IPS DF 6.9 (cell line): ENCODE data around the gene GTPBP4.

Experiments used
- DNase-seq: peaks from one replicate; pipeline ENCODE4 v3.0.0-alpha.2; 2013; ENCODE audit warnings: low read depth, low spot score
- H3K27ac ChIP-seq: one replicate; pipeline ENCODE4 v1.5.1; 2013; ENCODE audit warnings: low read length, control low read depth
- H3K27me3 ChIP-seq: 2 replicates; pipeline ENCODE4 v1.6.1; 2013; ENCODE audit warnings: mild to moderate bottlenecking, low read length; ENCODE audit not compliant: control insufficient read depth, insufficient read depth
- H3K36me3 ChIP-seq: 2 replicates; pipeline ENCODE4 v1.6.1; 2013; ENCODE audit warnings: low read length; ENCODE audit not compliant: control insufficient read depth, insufficient read depth
- H3K4me1 ChIP-seq: 2 replicates; pipeline ENCODE4 v1.6.1; 2013; ENCODE audit warnings: low read length; ENCODE audit not compliant: control insufficient read depth, insufficient read depth
- H3K4me3 ChIP-seq: 2 replicates; pipeline ENCODE4 v1.5.1; 2013; ENCODE audit warnings: mild to moderate bottlenecking, low read length
- H3K9me3 ChIP-seq: 2 replicates; pipeline ENCODE4 v1.6.1; 2013; ENCODE audit warnings: low read length, inconsistent platforms; ENCODE audit not compliant: control insufficient read depth, insufficient read depth
- WGBS: extraction: QIAGEN DNeasy Blood & Tissue Kit; methylation state at CpG from one replicate; pipeline ENCODE4 v1.1.7; 2013; ENCODE audit warnings: mixed read lengths, missing lambda C conversion rate; ENCODE audit not compliant: insufficient read length, insufficient coverage; 5-methylcytosine and 5-hydroxymethylcytosine counted together

The GTPBP4 gene

GRCh38 chr10:1043532-1043995 is 55.3 kb downstream of the GTPBP4 start:
- Histone ChIP-seq H3K4me1 (peaks cover 2% of the 10 kb centered on the region; the same call in 1 of the 2 replicates), H3K27ac (no peak overlapping the region)

GRCh38 chr10:1044146-1044545 is 55.9 kb downstream of the GTPBP4 start:
- peaks cover 2% of the 10 kb centered on the region; the same call in 1 of the 2 replicates for H3K4me1 ChIP-seq
- no peak overlapping the region for H3K27ac ChIP-seq
- no peaks in the 10 kb centered on the region for H3K27me3 ChIP-seq
- no peak for DNase-seq
- no CpG with 5 or more reads among the region's 4 CpGs for WGBS
- no peaks in the 10 kb centered on the region for H3K9me3 ChIP-seq
- no peak overlapping the region for H3K4me3 ChIP-seq
- peaks cover 11% of the 10 kb centered on the region; the same call in 1 of the 2 replicates for H3K36me3 ChIP-seq

More at GRCh38 chr10:1043532-1043995, 55.3 kb downstream of the GTPBP4 start:
- Histone ChIP-seq H3K36me3 (peaks cover 11% of the 10 kb centered on the region), H3K9me3 (no peaks in the 10 kb centered on the region), H3K4me3 (no peak overlapping the region), H3K27me3 (no peaks in the 10 kb centered on the region)
- DNase-seq: no peak
- WGBS: no CpG with 5 or more reads among the region's 12 CpGs

- H3K36me3 ChIP-seq: peaks cover 11% of the 10 kb centered on the region; the same call in 1 of the 2 replicates
- WGBS: no CpG with 5 or more reads among the region's 4 CpGs
- H3K27ac ChIP-seq: no peak overlapping the region
These were observed 56.7 kb downstream of the GTPBP4 start for GRCh38 chr10:1044964-1045363.

GRCh38 chr10:1045415-1045814 is 57.2 kb downstream of the GTPBP4 start:
- no peak overlapping the region for H3K27ac ChIP-seq
- no CpG with 5 or more reads among the region's 6 CpGs for WGBS
- H3K9me3 ChIP-seq: no peaks in the 10 kb centered on the region
- H3K4me1 ChIP-seq: peaks cover 2% of the 10 kb centered on the region; the same call in 1 of the 2 replicates
- DNase-seq: no peak
- no peak overlapping the region for H3K4me3 ChIP-seq
- peaks cover 8% of the 10 kb centered on the region; the same call in 1 of the 2 replicates for H3K36me3 ChIP-seq
- no peaks in the 10 kb centered on the region for H3K27me3 ChIP-seq

More at GRCh38 chr10:1044964-1045363, 56.7 kb downstream of the GTPBP4 start:
- Histone ChIP-seq H3K4me3 (no peak overlapping the region), H3K4me1 (peaks cover 2% of the 10 kb centered on the region; the same call in 1 of the 2 replicates), H3K27me3 (no peaks in the 10 kb centered on the region), H3K9me3 (no peaks in the 10 kb centered on the region)
- no peak for DNase-seq

- Histone ChIP-seq H3K27me3 (no peaks in the 10 kb centered on the region), H3K4me1 (peaks cover 2% of the 10 kb centered on the region; the same call in 1 of the 2 replicates), H3K9me3 (no peaks in the 10 kb centered on the region), H3K36me3 (peaks cover 6% of the 10 kb centered on the region; the same call in 1 of the 2 replicates), H3K27ac (no peak overlapping the region), H3K4me3 (peak overlapping the region; percentile 96)
- DNase-seq: no peak
- WGBS: no CpG with 5 or more reads among the region's 15 CpGs
These were observed 59.7 kb downstream of the GTPBP4 start for GRCh38 chr10:1047937-1048336.

GRCh38 chr10:1048349-1048731 is 60.1 kb downstream of the GTPBP4 start:
- H3K27ac ChIP-seq: no peak overlapping the region
- H3K4me3 ChIP-seq: peak overlapping the region; percentile 96
- H3K4me1 ChIP-seq: peaks cover 2% of the 10 kb centered on the region; the same call in 1 of the 2 replicates
- H3K36me3 ChIP-seq: peaks cover 5% of the 10 kb centered on the region; the same call in 1 of the 2 replicates
- no peak for DNase-seq
- WGBS: no CpG with 5 or more reads among the region's 37 CpGs
- H3K27me3 ChIP-seq: no peaks in the 10 kb centered on the region
- no peaks in the 10 kb centered on the region for H3K9me3 ChIP-seq

GRCh38 chr10:1048732-1049424 is 60.6 kb downstream of the GTPBP4 start, which contains the start of gene IDI1:
IDI1 (minus strand) TSS chr10:1049119; CDS start chr10:1049003, 116 bp downstream.
- Histone ChIP-seq H3K4me1 (peaks cover 2% of the 10 kb centered on the region; the same call in 1 of the 2 replicates), H3K4me3 (peak within 1 kb of the TSS; percentile 96)
- WGBS: no CpG with 5 or more reads among the region's 83 CpGs

GRCh38 chr10:1049425-1049958 is 61.3 kb downstream of the GTPBP4 start:
- Histone ChIP-seq H3K27ac (no peak overlapping the region), H3K36me3 (no peaks in the 10 kb centered on the region), H3K9me3 (no peaks in the 10 kb centered on the region), H3K4me3 (peak overlapping the region; percentile 96), H3K4me1 (peaks cover 2% of the 10 kb centered on the region; the same call in 1 of the 2 replicates), H3K27me3 (no peaks in the 10 kb centered on the region)
- DNase-seq: no peak
- WGBS: no CpG with 5 or more reads among the region's 34 CpGs

More at GRCh38 chr10:1048732-1049424, 60.6 kb downstream of the GTPBP4 start, which contains the start of gene IDI1:
- H3K27me3 ChIP-seq: no peaks in the 10 kb centered on the region
- DNase-seq: peak; percentile 91
- H3K36me3 ChIP-seq: no peaks in the 10 kb centered on the region
- no peaks in the 10 kb centered on the region for H3K9me3 ChIP-seq
- no peak within 1 kb of the TSS for H3K27ac ChIP-seq

- no peak for DNase-seq
These were observed 61.9 kb downstream of the GTPBP4 start for GRCh38 chr10:1050145-1050544.

GRCh38 chr10:1050554-1050953 is 62.3 kb downstream of the GTPBP4 start:
- Histone ChIP-seq H3K9me3 (no peaks in the 10 kb centered on the region), H3K36me3 (no peaks in the 10 kb centered on the region), H3K4me3 (no peak overlapping the region), H3K27me3 (no peaks in the 10 kb centered on the region), H3K4me1 (peaks cover 2% of the 10 kb centered on the region; the same call in 1 of the 2 replicates), H3K27ac (no peak overlapping the region)
- WGBS: no CpG with 5 or more reads among the region's 4 CpGs
- DNase-seq: no peak

More at GRCh38 chr10:1050145-1050544, 61.9 kb downstream of the GTPBP4 start:
- no peaks in the 10 kb centered on the region for H3K9me3 ChIP-seq
- peak overlapping the region; percentile 96; the same call in 1 of the 2 replicates for H3K4me3 ChIP-seq
- H3K36me3 ChIP-seq: no peaks in the 10 kb centered on the region
- 100% methylated on average over 1 of the region's 5 CpGs for WGBS
- no peak overlapping the region for H3K27ac ChIP-seq
- H3K27me3 ChIP-seq: no peaks in the 10 kb centered on the region
- peaks cover 2% of the 10 kb centered on the region; the same call in 1 of the 2 replicates for H3K4me1 ChIP-seq
